G401.6 (cell line): ENCODE measurements around the gene VAV3.
"Not testable (repeated sequence)": the region's sequence is repeated elsewhere in the genome, so short reads cannot be mapped to it uniquely, and the experiment has no call there.

ENCODE experiments used
- FAIRE-seq: peaks from 2 replicates; lab custom pipeline; 2012; peaks lifted over from hg19 to GRCh38; lab: Jason Lieb, UNC

The VAV3 gene

GRCh38 chr1:107965110-107965991 lies at the start of gene VAV3:
TSS of gene VAV3 (minus strand) at chr1:107965180. CDS start at chr1:107964869, 311 bp downstream.
- no peak for FAIRE-seq

- FAIRE-seq = no peak
Observed at GRCh38 chr1:108012553-108012952, 47.6 kb upstream of the VAV3 start.

GRCh38 chr1:108011295-108011694 lies 46.3 kb upstream of the VAV3 start:
- no peak for FAIRE-seq

GRCh38 chr1:108010581-108010980 lies 45.6 kb upstream of the VAV3 start:
- no peak for FAIRE-seq

GRCh38 chr1:108009603-108010195 lies 44.7 kb upstream of the VAV3 start:
- FAIRE-seq = no peak

GRCh38 chr1:108007531-108007930 lies 42.6 kb upstream of the VAV3 start:
- no peak for FAIRE-seq

GRCh38 chr1:108007070-108007469 lies 42.1 kb upstream of the VAV3 start:
- no peak for FAIRE-seq

GRCh38 chr1:108004919-108005318 lies 39.9 kb upstream of the VAV3 start:
- not testable (repeated sequence) for FAIRE-seq

- FAIRE-seq = no peak
Observed at GRCh38 chr1:108000620-108001111, 35.7 kb upstream of the VAV3 start.

GRCh38 chr1:108000184-108000583 lies 35.2 kb upstream of the VAV3 start:
- FAIRE-seq = no peak

GRCh38 chr1:107997866-107998265 lies 32.9 kb upstream of the VAV3 start:
- FAIRE-seq = no peak

GRCh38 chr1:107993920-107994319 lies 28.9 kb upstream of the VAV3 start:
- FAIRE-seq = no peak

- FAIRE-seq = no peak
Observed at GRCh38 chr1:107992347-107992746, 27.4 kb upstream of the VAV3 start.

- FAIRE-seq = no peak
Observed at GRCh38 chr1:107991371-107992066, 26.5 kb upstream of the VAV3 start.

- no peak for FAIRE-seq
Observed at GRCh38 chr1:107990606-107991005, 25.6 kb upstream of the VAV3 start.

- no peak for FAIRE-seq
Observed at GRCh38 chr1:107981277-107981676, 16.3 kb upstream of the VAV3 start.

- no peak for FAIRE-seq
Observed at GRCh38 chr1:107979926-107980325, 14.9 kb upstream of the VAV3 start.

- no peak for FAIRE-seq
Observed at GRCh38 chr1:107979088-107979487, 14.1 kb upstream of the VAV3 start.

- FAIRE-seq = no peak
Observed at GRCh38 chr1:107976836-107977235, 11.9 kb upstream of the VAV3 start.

- FAIRE-seq = no peak
Observed at GRCh38 chr1:107976431-107976830, 11.5 kb upstream of the VAV3 start.

- FAIRE-seq = no peak
Observed at GRCh38 chr1:107975851-107976250, 10.9 kb upstream of the VAV3 start.

- FAIRE-seq = no peak
Observed at GRCh38 chr1:107974090-107974489, 9.1 kb upstream of the VAV3 start.
